ENCODE data around the gene FCF1.

DNA sequence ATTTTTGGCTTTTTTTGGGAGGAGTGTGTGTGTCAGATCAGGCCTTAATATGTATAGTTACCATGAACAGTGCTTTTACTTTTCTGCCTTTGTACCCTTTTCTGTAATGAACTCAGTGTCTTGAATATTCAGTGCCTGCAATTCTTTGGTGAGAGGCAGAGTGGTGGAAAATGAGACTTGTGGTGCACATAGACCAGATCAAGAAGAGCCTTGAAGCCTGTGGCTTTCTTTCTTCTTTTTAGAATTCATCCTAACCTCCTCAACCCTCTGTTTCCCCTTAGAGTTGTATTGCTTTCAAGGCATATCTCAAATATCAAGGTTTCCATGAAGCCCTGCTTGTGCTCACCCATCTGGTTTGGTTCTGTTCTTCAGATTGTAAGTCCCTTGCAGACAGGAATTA lies 52.8 kb downstream of the FCF1 start:
- no peak for TF ChIP-seq CTCF (IDR thresholded peaks at IDR 0.05; ENCODE audit: low read length)
- TF ChIP-seq EZH2phosphoT487 (IDR thresholded peaks at IDR 0.05; ENCODE audit: low read length), result no peak
